ENCODE measurements around the gene BIRC3.

BIRC3 gene

GRCh38 chr11:102317099-102317767, at the start of gene BIRC3:
Gene BIRC3, plus strand, starts transcription at chr11:102317484. Its CDS starts 7,026 bp downstream, at chr11:102324510.
- DNase-seq (ENCODE audit: low read depth): peak; percentile 89

- no peak for DNase-seq (ENCODE audit: low read depth)
Observed at GRCh38 chr11:102267609-102268008, 49.7 kb upstream of the BIRC3 start.

DNA sequence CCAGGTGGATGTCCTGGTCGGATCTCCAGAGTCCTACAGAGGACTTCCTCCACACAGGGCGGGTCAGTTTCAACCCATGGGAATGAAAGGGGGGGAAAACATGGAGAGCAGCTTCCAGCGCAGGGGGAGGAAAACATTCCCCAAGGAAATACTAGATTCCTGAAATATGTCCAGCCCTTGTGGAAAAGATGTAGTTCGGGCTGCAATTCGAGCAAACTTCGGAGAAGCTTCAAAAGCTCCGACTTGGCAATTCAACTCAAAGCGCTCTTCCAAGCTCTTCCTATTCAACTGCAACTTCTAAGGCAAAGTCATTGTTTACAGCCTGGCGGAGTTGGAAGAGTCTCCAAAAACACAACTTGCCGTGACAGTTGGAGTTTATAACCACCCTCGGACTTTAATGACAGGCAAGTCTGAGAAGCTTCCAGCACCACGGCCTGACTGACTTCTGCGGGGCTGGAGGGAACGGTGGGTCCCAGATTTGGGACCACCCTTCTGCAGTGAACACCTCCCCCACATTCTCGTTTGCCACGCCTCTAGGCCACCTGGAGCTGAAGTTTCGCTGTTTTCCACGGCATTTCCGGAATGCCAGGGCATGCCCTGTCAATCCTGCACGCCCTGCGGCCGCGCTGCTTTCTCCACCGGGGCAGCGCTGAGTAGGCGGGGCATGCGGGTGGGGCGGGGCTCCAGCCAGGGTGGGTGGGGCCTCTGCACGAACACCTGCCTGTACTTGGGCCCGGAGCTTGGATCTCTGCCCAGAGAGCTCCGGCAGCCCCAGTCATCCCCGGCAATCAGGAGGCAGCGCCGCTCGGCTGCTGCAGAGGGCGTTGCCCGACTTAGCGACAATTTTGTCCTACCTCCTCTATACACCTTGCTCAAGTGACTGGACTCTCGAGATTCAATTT, 49.0 kb upstream of the BIRC3 start:
- peak; percentile 71 for DNase-seq (ENCODE audit: low read depth)

DNA sequence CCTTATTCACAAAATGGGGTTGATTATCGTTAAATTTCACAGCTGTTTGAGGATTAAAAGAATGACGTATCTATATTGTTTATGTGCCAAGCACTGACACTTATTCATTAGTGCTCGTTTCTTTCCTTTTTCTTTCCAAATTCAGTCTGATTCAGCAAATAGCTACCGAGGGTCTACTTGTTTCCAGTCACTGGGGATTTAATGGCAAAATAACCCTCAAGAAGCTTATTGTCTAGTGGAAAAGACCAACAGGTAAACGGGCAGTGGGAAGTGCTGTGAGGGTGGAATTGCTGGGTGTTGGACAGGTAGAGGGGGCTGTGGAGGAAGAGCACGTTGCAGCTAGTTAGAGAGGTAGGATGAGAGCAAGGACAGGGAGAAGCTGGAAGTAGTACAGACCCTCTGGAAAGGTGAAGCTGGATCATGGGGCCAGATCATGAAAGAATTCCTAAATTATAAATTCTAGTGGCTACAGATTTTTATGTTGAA, 48.3 kb upstream of the BIRC3 start:
- no peak for DNase-seq (ENCODE audit: low read depth)

GRCh38 chr11:102269927-102270326, 47.4 kb upstream of the BIRC3 start:
- DNase-seq (ENCODE audit: low read depth): no peak

DNA sequence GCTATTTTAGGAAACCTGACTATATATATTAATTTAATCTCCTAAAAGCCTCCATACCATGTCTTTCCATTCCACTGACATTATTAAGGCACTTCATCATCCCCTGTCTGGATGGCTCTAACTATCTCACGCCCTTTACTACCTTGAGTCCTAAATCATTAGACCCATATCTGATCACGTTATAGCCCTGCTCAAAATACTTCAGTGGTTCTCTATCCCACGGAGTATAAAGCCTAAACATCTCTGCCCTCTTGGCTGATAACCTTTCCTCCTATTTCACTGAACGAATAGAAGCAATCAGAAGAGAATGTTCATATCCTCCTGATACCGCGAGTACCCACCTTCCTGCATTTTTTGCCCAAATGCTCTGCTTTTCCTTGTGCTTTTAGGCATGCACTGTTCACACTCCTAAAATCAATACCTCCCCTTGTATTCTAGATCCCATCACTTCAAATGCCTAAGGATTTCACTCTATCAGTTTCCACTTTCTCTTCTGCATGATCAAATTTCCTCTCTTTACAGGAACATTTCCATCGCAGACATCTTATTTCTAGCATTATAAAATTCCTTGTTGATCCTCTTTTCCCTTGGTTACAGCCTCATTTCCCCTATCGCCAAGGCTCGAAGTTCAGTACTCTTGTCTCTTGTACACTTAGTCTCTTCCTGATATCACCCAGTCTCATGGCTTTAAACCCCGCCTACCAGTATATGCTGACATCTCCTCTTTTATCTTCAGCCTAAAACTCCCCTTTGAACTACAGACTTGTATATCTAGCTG, 45.0 kb upstream of the BIRC3 start:
- no peak for DNase-seq (ENCODE audit: low read depth)

DNA sequence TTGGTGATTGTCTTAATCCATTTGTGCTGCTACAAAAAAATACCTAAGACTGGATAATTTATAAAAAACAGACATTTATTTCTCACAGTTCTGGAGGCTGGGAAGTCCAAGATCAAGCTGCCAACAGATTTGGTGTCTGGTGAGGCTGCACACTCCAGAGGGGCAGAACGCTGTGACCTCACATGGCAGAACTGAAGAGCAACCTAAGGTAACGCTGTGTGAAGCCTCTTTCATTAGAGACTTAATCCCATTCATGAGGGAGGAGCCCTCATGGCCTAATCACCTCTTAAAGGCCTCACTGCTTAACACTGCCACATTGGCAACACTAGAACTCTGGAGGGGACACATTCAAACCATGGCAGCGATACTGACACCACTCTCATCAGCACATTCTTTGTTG, 42.7 kb upstream of the BIRC3 start:
- no peak for DNase-seq (ENCODE audit: low read depth)

GRCh38 chr11:102276362-102276761, 40.9 kb upstream of the BIRC3 start:
- DNase-seq (ENCODE audit: low read depth): no peak

DNA sequence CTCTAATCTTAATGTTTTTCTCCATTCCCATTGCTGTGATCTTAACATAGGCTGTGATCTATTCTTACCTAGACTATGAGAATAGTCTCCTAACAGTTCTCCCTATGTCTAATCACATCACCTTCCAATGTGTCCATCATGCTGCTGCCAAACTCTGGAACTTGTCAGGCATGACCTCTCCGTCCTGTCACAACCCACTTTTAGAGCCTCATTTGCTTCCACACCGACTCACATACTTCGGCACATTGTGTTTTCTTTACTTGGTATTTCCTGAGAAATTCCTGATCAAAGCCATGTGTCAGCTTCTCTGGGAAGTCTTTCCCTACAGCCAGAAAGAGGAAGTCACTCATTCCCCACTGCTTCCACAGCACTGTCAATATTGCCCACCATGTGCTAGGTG, 40.5 kb upstream of the BIRC3 start:
- no peak for DNase-seq (ENCODE audit: low read depth)

GRCh38 chr11:102279641-102280170, 37.6 kb upstream of the BIRC3 start:
- DNase-seq (ENCODE audit: low read depth): no peak

- DNase-seq (ENCODE audit: low read depth): no peak
Observed at GRCh38 chr11:102280245-102280833, 36.9 kb upstream of the BIRC3 start.

DNA sequence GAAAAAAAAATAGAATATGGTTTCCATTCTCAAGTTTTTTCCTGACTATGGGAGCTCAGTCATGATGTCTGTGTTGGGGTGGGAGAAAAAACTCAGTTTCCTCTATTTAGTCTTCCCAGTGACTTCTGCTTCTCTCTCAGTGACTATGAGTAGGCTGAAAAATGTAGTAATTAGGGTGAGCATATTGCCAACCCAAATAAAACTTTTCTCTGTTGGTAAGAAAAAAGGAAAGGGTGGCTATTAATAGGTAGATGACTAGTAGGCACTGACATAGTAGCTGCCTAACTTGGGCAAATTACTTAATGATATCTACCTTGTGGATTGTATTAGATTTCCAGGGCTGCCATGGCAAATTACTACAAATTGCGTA, 34.2 kb upstream of the BIRC3 start:
- DNase-seq (ENCODE audit: low read depth): no peak

DNA sequence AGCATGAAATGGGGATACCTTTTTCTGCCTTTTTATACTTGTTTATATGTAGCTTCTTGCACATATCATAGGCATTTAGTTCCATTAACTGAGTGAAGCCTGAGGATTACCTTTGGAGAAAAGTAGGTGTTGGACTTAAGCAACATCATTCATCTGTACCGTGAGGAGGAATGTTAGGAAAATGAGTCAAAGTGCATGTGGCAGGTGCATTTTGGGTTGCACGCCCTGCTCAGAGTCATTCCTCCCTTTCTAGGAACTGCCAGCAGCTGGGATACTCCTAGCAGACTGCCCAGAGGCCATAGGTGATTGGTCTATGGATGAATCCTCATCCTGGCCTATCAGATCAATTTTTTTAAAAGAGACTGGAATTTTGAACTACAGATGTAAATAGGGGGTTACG, 33.3 kb upstream of the BIRC3 start:
- DNase-seq (ENCODE audit: low read depth): no peak

- DNase-seq (ENCODE audit: low read depth): no peak
Observed at GRCh38 chr11:102286292-102286691, 31.0 kb upstream of the BIRC3 start.

- DNase-seq (ENCODE audit: low read depth): no peak
Observed at GRCh38 chr11:102287964-102288724, 29.1 kb upstream of the BIRC3 start.

- no peak for DNase-seq (ENCODE audit: low read depth)
Observed at GRCh38 chr11:102288725-102289083, 28.6 kb upstream of the BIRC3 start.

DNA sequence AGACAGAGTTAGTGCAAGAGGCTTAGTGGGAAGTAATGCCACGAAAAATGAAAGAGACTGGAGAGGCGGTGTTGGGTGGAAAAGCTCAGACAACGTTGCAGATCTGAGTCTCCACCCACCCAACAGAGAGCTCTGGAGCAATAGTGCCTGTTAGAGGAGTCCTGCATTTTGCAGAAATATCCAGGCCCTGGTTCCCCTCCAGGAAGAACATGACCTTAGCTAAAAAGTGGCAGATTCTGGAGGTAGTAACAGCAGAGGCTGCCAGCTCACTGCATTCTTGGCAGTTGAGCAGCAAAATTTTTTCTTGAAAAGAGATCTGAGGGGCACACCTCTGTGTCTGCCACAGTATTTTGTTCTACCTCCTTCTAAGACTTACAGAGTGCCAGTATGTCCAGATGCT, 27.7 kb upstream of the BIRC3 start:
- DNase-seq (ENCODE audit: low read depth): no peak

DNA sequence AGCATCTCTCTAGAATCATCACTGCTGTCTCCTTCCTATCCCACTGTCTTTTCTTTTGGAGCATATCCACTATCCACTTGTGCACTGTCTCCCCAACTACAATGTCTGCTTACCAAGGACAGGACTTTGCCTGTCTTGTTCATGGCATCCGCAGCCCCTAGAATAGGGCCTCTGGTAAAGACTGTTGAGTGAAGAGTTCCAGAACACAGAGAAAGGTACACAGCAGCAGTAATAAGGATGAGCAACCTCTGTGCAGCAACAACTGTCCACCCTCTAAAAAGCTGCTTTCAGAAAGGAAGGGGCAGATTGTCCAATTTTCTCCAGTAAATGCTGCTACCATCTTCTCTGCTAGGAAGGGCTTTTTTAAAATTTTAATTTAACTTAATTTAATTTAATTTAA, 25.5 kb upstream of the BIRC3 start:
- no peak for DNase-seq (ENCODE audit: low read depth)

GRCh38 chr11:102292933-102293332, 24.4 kb upstream of the BIRC3 start:
- no peak for DNase-seq (ENCODE audit: low read depth)

- no peak for DNase-seq (ENCODE audit: low read depth)
Observed at GRCh38 chr11:102293873-102294601, 23.2 kb upstream of the BIRC3 start.

DNA sequence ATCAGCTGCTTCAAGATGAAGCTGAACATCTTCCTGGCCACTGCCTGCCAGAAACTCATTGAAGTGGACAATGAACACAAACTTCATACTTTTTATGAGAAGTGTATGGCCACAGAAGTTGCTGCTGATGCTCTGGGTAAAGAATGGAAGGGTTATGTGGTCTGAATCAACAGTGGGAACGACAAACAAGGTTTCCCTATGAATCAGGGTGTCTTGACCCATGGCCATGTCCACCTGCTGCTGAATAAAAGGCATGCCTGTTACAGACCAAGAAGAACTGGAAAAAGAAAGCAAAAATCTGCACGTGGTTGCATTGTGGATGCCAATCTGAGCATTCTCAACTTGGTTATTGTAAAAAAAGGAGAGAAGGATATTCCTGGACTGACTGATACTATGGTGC, 22.2 kb upstream of the BIRC3 start:
- DNase-seq (ENCODE audit: low read depth): no peak
